Uterus (tissue), 4 donors: ENCODE results near the gene NTPCR. TPM values are rescaled to one million over a fixed set of nuclear protein-coding genes. Genes with fewer than 3 reads are reported as not detected.

Experiments used
- DNase-seq, 2 donors: peaks; one replicate each; pipeline ENCODE4 v3.0.0-alpha.2; 2019 to 2020
- H3K27ac ChIP-seq, 2 donors: fragments of 200-600 bp; sonication (generic); 1 replicate in 1 of 2; 2 replicates in 1 of 2; pipeline ENCODE4 v1.5.1; 2016 to 2018
- H3K27me3 ChIP-seq, 2 donors: fragments of 200-600 bp; sonication (generic); one replicate each; pipeline ENCODE4 v1.5.1; 2018 to 2019; ENCODE audit warnings: control low read depth in 1 of 2
- H3K36me3 ChIP-seq, 2 donors: fragments of 200-600 bp; sonication (generic); one replicate each; pipeline ENCODE4 v1.5.1; 2019; ENCODE audit warnings: control low read depth in 1 of 2
- H3K4me1 ChIP-seq, 2 donors: fragments of 200-600 bp; sonication (generic); one replicate each; pipeline ENCODE4 v1.5.1; 2018 to 2019; ENCODE audit warnings: control low read depth in 1 of 2
- H3K4me3 ChIP-seq, 2 donors: fragments of 200-600 bp; sonication (generic); 1 replicate in 1 of 2; 2 replicates in 1 of 2; pipeline ENCODE4 v1.5.1; 2018 to 2019; ENCODE audit warnings: mild to moderate bottlenecking in 1 of 2
- H3K9me3 ChIP-seq, 2 donors: fragments of 200-600 bp; sonication (generic); one replicate each; pipeline ENCODE4 v1.5.1; 2019; ENCODE audit warnings: control low read depth in 1 of 2
- CTCF ChIP-seq, 4 experiments: fragments of 200-600 bp in 2 of 4; fragments of 450-650 bp in 2 of 4; sonication (generic) in 2 of 4; IDR thresholded peaks; one replicate each; pipeline ENCODE4 v1.5.1; 2016 to 2019; ENCODE audit warnings: antibody characterized with exemption in 4 of 4, mild to moderate bottlenecking in 2 of 4, moderate library complexity in 1 of 4
- POLR2A ChIP-seq, 2 donors: fragments of 450-650 bp; IDR thresholded peaks; one replicate each; pipeline ENCODE4 v1.6.1; 2016; ENCODE audit warnings: antibody characterized with exemption in 2 of 2, mild to moderate bottlenecking in 1 of 2, moderate library complexity in 1 of 2
- intact Hi-C: fragments of 100-400 bp; cut with DNase I; formaldehyde crosslinking; loops from one replicate; pipeline ENCODE4 v1.15.1; 2023; ENCODE audit warnings: low total_unique reads
- total RNA-seq, 4 donors: library from RNA; depleted of rRNA in 3 of 4; stranded (reverse); fragments of >200 nt in 3 of 4; gene quantifications; one replicate each; pipeline versions ENCODE4 v1.1.0 to v1.2.4, GENCODE V29; 2014 to 2023
- donor health status: DM: yes; HTN: yes; CAD: no.

NTPCR gene
- total RNA-seq, 4 donors from 2014 or later: 7.4 to 30.1 (median 17.1) TPM

- H3K4me3 ChIP-seq: no peak overlapping the region
- no peak for DNase-seq
- no peaks in the 10 kb centered on the region for H3K4me1 ChIP-seq
- no peaks in the 10 kb centered on the region for H3K9me3 ChIP-seq
- H3K27ac ChIP-seq: no peak overlapping the region
- no peaks in the 10 kb centered on the region for H3K27me3 ChIP-seq
- no peak for TF ChIP-seq POLR2A (IDR thresholded peaks at IDR 0.05)
- no peak for TF ChIP-seq CTCF (IDR thresholded peaks at IDR 0.05)
- intact Hi-C loops: no loop called here
- no peaks in the 10 kb centered on the region for H3K36me3 ChIP-seq
Measured at GRCh38 chr1:232943679-232944252, 6.6 kb upstream of the NTPCR start.

- Histone ChIP-seq H3K27ac (no peak overlapping the region), H3K36me3 (no peaks in the 10 kb centered on the region), H3K4me1 (no peaks in the 10 kb centered on the region), H3K27me3 (no peaks in the 10 kb centered on the region), H3K9me3 (no peaks in the 10 kb centered on the region), H3K4me3 (no peak overlapping the region)
- no peak for DNase-seq
- intact Hi-C loops: no loop called here
- TF ChIP-seq CTCF (IDR thresholded peaks at IDR 0.05) (no peak), POLR2A (IDR thresholded peaks at IDR 0.05) (no peak)
Measured at GRCh38 chr1:232944347-232944746, 6.1 kb upstream of the NTPCR start.

GRCh38 chr1:232949636-232950196 lies 695 bp upstream of the NTPCR start:
- Histone ChIP-seq H3K4me3 (peak overlapping the region; percentile 92 to 94), H3K9me3 (no peaks in the 10 kb centered on the region), H3K36me3 (no peaks in the 10 kb centered on the region), H3K27me3 (no peaks in the 10 kb centered on the region), H3K4me1 (no peaks in the 10 kb centered on the region), H3K27ac (peak overlapping the region; percentile 84 to 90)
- intact Hi-C loops: loop anchor here (10.0 kb wide), 1 partner anchor 315 kb away; the partner anchor contains the start of gene SIPA1L2
- no peak for DNase-seq
- TF ChIP-seq CTCF (IDR thresholded peaks at IDR 0.05): no peak
- no peak for TF ChIP-seq POLR2A (IDR thresholded peaks at IDR 0.05)

- H3K9me3 ChIP-seq: no peaks in the 10 kb centered on the region
Measured at GRCh38 chr1:232951180-232951579, 769 bp downstream of the NTPCR start.

More at GRCh38 chr1:232951180-232951579, 769 bp downstream of the NTPCR start:
- Histone ChIP-seq H3K27me3 (no peaks in the 10 kb centered on the region), H3K4me3 (peak overlapping the region; percentile 92 to 94), H3K36me3 (no peaks in the 10 kb centered on the region), H3K27ac (peak overlapping the region; percentile 84 to 90), H3K4me1 (no peaks in the 10 kb centered on the region)
- intact Hi-C loops: loop anchor here (10.0 kb wide), 1 partner anchor 316 kb away; the partner anchor contains the start of gene SIPA1L2
- no peak for TF ChIP-seq POLR2A (IDR thresholded peaks at IDR 0.05)
- no peak for TF ChIP-seq CTCF (IDR thresholded peaks at IDR 0.05)
- no peak for DNase-seq
